ENCODE measurements around the gene OSBPL5.

The OSBPL5 gene

GRCh38 chr11:3080733-3081385 is 84.3 kb downstream of the OSBPL5 start:
- DNase-seq (ENCODE audit: low read depth, low spot score), result no peak
- POLR2A ChIA-PET, result no interaction called here
- no peak overlapping the region for H3K4me3 ChIP-seq (ENCODE audit: low read depth, low read length)
- TF ChIP-seq CTCF (IDR thresholded peaks at IDR 0.05; ENCODE audit: insufficient read depth, low read length, missing control alignments), result no peak
- CTCF ChIA-PET, result interaction anchor here (4.4 kb wide), 1 partner anchor 10 kb away, joined by 40 read pairs; no protein-coding TSS in a partner anchor

- ChIA-PET CTCF (interaction anchor here (0.6 to 4.4 kb wide), 3 partner anchors 10 to 236 kb away, joined by 3 to 40 read pairs (median 4); no protein-coding TSS in a partner anchor), POLR2A (no interaction called here)
- no peak for TF ChIP-seq CTCF (IDR thresholded peaks at IDR 0.05; ENCODE audit: insufficient read depth, low read length, missing control alignments)
- H3K4me3 ChIP-seq (ENCODE audit: low read depth, low read length), result no peak overlapping the region
- no peak for DNase-seq (ENCODE audit: low read depth, low spot score)
Measured at GRCh38 chr11:3080104-3080503, 85.0 kb downstream of the OSBPL5 start.

DNA sequence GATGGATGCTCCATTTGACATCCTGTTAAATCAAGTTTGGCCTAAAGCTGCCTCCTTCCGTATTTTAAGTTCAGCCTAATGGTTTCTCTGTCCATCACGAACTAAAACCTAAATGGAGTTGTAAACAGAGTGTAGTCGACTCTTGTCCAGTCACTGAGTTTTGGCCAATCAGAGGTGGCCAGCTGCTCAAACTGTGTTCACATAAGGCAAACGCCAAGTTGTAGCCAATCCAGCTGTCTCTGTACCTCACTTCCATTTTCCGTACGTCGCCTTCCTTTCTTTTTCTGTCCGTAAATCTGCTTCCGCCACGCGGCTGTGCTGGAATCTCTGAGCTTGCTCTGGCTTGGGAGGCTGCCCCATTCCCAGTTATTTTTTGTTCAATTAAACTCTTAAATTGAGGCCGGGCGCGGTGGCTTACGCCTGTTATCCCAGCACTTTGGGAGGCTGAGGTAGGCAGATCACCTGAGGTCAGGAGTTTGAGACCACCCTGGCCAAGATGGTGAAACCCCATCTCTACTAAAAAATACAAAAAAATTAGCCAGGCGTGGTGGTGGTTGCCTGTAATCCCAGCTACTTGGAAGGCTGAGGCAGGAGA is 87.2 kb downstream of the OSBPL5 start:
- POLR2A ChIA-PET, result no interaction called here
- CTCF ChIA-PET, result interaction anchor here (0.6 to 2.7 kb wide), 4 partner anchors 11 to 29 kb away, joined by 3 to 18 read pairs (median 6); no protein-coding TSS in a partner anchor
- no peak for TF ChIP-seq CTCF (IDR thresholded peaks at IDR 0.05; ENCODE audit: insufficient read depth, low read length, missing control alignments)
- H3K4me3 ChIP-seq (ENCODE audit: low read depth, low read length), result no peak overlapping the region
- DNase-seq (ENCODE audit: low read depth, low spot score), result no peak

DNA sequence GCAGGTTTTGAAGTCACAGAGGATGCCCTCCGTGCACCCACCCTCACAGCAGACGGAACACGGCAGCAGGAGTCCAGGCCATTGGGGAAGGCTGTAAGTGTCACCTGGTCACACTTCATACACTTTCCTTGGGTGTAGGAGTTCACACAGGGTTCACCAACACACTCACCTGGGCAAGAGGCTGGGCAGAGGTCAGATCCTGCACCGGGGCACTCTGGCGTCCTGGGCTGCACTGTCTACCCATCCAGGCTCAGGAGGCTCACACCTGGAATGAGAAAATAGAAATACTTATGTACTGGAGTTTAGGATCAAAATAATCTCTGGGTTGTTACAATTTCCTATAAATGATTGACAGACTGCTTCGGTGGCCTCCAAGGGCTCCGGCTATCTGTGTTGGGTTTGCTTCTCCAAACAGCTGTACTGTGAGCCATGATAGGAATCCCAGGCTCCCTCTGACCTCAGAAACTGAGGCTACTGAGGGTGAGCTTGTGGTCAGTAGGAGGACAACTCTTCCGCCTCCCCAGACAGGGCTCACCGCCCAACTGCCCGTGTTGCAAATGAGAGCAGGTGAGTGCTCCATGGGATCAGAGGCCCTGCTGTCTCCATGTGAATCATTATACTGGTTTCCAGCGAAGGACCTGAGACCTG is 87.8 kb downstream of the OSBPL5 start:
- ChIA-PET POLR2A (no interaction called here), CTCF (interaction anchor here (0.6 to 2.7 kb wide), 4 partner anchors 12 to 28 kb away, joined by 3 to 18 read pairs (median 6); no protein-coding TSS in a partner anchor)
- TF ChIP-seq CTCF (IDR thresholded peaks at IDR 0.05; ENCODE audit: insufficient read depth, low read length, missing control alignments), result no peak
- H3K4me3 ChIP-seq (ENCODE audit: low read depth, low read length), result no peak overlapping the region
- no peak for DNase-seq (ENCODE audit: low read depth, low spot score)

DNA sequence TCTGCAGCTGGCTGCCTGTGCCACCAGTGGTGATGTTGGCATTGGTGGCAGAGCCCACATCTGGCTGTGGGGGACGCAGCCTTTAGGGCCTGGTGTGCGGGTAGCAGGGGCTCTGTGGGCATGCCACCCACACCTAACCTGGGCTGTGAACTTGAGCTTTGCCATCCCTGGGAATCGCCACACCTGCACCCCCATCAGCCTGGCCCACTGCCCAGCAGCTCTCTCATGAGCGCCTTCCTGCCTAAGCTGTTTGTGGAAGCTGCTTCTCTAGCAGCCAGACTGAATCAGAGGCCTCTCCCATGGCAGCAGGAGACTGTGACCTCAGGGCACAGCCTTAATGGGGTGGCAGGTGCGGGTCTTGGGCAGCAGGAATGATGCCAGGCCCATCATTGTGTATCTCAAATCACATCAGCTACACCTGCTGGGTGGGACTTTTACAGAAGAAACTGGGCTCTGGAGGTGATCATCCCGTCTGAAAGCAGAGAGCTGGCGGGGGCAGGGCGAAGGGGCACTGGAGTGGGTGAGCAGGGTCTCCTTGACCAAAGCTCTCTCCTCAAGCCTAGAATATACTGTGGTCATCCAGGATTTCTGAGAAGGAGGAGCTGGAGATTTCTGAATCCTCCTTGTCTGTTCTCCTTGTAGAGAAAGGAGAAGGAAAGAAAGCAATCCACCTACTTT is 90.1 kb downstream of the OSBPL5 start:
- H3K4me3 ChIP-seq (ENCODE audit: low read depth, low read length), result no peak overlapping the region
- TF ChIP-seq CTCF (IDR thresholded peaks at IDR 0.05; ENCODE audit: insufficient read depth, low read length, missing control alignments), result no peak
- DNase-seq (ENCODE audit: low read depth, low spot score), result no peak
- ChIA-PET POLR2A (no interaction called here), CTCF (interaction anchor here (0.9 to 1.9 kb wide), 4 partner anchors 16 to 39 kb away, joined by 3 to 14 read pairs (median 4); no protein-coding TSS in a partner anchor)
